Lower lobe of right lung (tissue), 2 donors: Measurements from ENCODE around the gene ADAMTS2. TPM values are rescaled to one million over a fixed set of nuclear protein-coding genes. Genes with fewer than 3 reads are reported as not detected.

ENCODE experiments used
- ATAC-seq, 2 donors: fragments of 200-7000 bp; cut with Tn5 transposase; one replicate each; pipeline ENCODE4 v1.9.1; 2020 to 2022; ENCODE audit warnings: mild to moderate bottlenecking in 2 of 2, moderate library complexity in 2 of 2
- DNase-seq: peaks from one replicate; pipeline ENCODE4 v3.0.0-alpha.2; 2020
- H3K27ac ChIP-seq: fragments of 200-600 bp; one replicate; pipeline ENCODE4 v1.8.0; 2022
- H3K27me3 ChIP-seq: fragments of 200-600 bp; one replicate; pipeline ENCODE4 v1.8.0; 2022; ENCODE audit warnings: low read depth
- H3K36me3 ChIP-seq: fragments of 200-600 bp; one replicate; pipeline ENCODE4 v1.8.0; 2022; ENCODE audit warnings: mild to moderate bottlenecking
- H3K4me1 ChIP-seq: fragments of 200-600 bp; one replicate; pipeline ENCODE4 v1.8.0; 2022
- H3K4me3 ChIP-seq: fragments of 200-600 bp; one replicate; pipeline ENCODE4 v1.8.0; 2022; ENCODE audit warnings: mild to moderate bottlenecking
- H3K9me3 ChIP-seq: fragments of 200-600 bp; one replicate; pipeline ENCODE4 v1.8.0; 2022
- CTCF ChIP-seq: fragments of 200-600 bp; IDR thresholded peaks from one replicate; pipeline ENCODE4 v1.8.0; 2022; ENCODE audit warnings: antibody characterized with exemption, mild to moderate bottlenecking
- intact Hi-C: fragments of 100-400 bp; cut with DNase I; formaldehyde crosslinking; loops from one replicate; pipeline ENCODE4 v1.11.0; 2022
- total RNA-seq: library from RNA; stranded (reverse); fragmentation: NEBNext Ultra II Directional; extraction: Animal tissue kit (Norgen Biotek cat#: 25700); gene quantifications from one replicate; pipeline ENCODE4 v1.2.1, GENCODE V29; 2021
- donor health status: DM: no; HTN: yes; CAD: no; lungs with severe emphysema.

The ADAMTS2 gene
- total RNA-seq, 1 donor from 2014 or later: 13.0 TPM

- Histone ChIP-seq H3K27me3 (no peaks in the 10 kb centered on the region), H3K4me3 (no peak overlapping the region), H3K4me1 (no peaks in the 10 kb centered on the region), H3K9me3 (no peaks in the 10 kb centered on the region), H3K36me3 (no peaks in the 10 kb centered on the region), H3K27ac (no peak overlapping the region)
- ATAC-seq: peak in 1 of 2 donors; percentile 17
- intact Hi-C loops: no loop called here
- TF ChIP-seq CTCF: no peak
- DNase-seq: no peak
Measured at GRCh38 chr5:179294891-179295777, 50.1 kb downstream of the ADAMTS2 start.

- Histone ChIP-seq H3K36me3 (no peaks in the 10 kb centered on the region), H3K4me3 (no peak overlapping the region), H3K27ac (no peak overlapping the region), H3K27me3 (no peaks in the 10 kb centered on the region), H3K9me3 (no peaks in the 10 kb centered on the region), H3K4me1 (no peaks in the 10 kb centered on the region)
- peak in 1 of 2 donors; percentile 16 for ATAC-seq
- TF ChIP-seq CTCF: no peak
- intact Hi-C loops: no loop called here
- no peak for DNase-seq
Measured at GRCh38 chr5:179294131-179294780, 51.0 kb downstream of the ADAMTS2 start.

GRCh38 chr5:179292681-179293635, 52.3 kb downstream of the ADAMTS2 start:
- Histone ChIP-seq H3K4me1 (no peaks in the 10 kb centered on the region), H3K27me3 (no peaks in the 10 kb centered on the region), H3K4me3 (no peak overlapping the region), H3K27ac (no peak overlapping the region), H3K36me3 (no peaks in the 10 kb centered on the region), H3K9me3 (no peaks in the 10 kb centered on the region)
- no peak for TF ChIP-seq CTCF
- ATAC-seq (no peak), DNase-seq (no peak)
- intact Hi-C loops: no loop called here

GRCh38 chr5:179292202-179292601, 53.1 kb downstream of the ADAMTS2 start:
- H3K9me3 ChIP-seq: no peaks in the 10 kb centered on the region
- ATAC-seq (no peak), DNase-seq (no peak)
- H3K4me3 ChIP-seq: no peak overlapping the region
- intact Hi-C loops: no loop called here
- H3K4me1 ChIP-seq: no peaks in the 10 kb centered on the region
- TF ChIP-seq CTCF: no peak
- no peak overlapping the region for H3K27ac ChIP-seq
- no peaks in the 10 kb centered on the region for H3K27me3 ChIP-seq
- no peaks in the 10 kb centered on the region for H3K36me3 ChIP-seq
